ENCODE measurements around the gene BHLHE23.

DNA sequence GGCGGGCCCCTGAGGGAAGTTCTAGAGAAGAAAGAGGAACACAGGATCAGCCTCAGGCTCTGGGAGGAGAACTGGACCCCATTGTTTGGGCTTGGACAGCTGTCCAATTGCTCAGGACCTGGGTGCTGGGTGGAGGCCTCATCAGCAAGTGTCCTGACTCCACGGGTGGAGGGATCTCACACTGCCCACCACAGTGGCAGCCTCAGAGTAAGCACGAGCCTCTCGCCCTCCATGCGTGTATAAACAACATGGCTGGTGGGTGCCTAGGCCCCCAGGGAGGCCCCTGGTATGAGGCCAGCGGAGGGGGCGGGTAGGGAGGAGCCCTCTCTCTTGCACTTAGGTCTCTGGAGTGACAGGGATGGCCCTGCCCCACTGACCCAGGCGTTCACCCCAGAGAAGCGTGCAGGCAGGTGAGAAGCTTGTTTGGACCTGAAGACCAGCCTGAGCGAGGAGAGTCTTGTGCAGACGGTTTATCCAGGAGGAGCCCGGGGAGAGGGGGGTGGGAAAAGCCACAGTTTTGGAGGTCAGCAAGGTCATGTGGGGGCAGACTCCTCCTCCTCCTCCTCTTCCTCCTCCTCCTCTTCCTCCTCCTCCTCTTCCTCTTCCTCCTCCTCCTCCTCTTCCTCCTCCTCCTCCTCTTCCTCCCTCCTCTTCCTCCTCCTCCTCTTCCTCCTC is 41.9 kb upstream of the BHLHE23 start:
- no peak for TF ChIP-seq SMC3 (IDR thresholded peaks at IDR 0.05; ENCODE audit: low read depth, low read length)
- no peak for TF ChIP-seq TEAD4 (IDR thresholded peaks at IDR 0.05; ENCODE audit: borderline replicate concordance, insufficient read depth)
- TF ChIP-seq TAF1 (IDR thresholded peaks at IDR 0.05; ENCODE audit: borderline replicate concordance, low read depth, low read length) = no peak
- TF ChIP-seq, protein P1, sequence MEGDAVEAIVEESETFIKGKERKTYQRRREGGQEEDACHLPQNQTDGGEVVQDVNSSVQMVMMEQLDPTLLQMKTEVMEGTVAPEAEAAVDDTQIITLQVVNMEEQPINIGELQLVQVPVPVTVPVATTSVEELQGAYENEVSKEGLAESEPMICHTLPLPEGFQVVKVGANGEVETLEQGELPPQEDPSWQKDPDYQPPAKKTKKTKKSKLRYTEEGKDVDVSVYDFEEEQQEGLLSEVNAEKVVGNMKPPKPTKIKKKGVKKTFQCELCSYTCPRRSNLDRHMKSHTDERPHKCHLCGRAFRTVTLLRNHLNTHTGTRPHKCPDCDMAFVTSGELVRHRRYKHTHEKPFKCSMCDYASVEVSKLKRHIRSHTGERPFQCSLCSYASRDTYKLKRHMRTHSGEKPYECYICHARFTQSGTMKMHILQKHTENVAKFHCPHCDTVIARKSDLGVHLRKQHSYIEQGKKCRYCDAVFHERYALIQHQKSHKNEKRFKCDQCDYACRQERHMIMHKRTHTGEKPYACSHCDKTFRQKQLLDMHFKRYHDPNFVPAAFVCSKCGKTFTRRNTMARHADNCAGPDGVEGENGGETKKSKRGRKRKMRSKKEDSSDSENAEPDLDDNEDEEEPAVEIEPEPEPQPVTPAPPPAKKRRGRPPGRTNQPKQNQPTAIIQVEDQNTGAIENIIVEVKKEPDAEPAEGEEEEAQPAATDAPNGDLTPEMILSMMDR (IDR thresholded peaks at IDR 0.05) = no peak
- no peak for TF ChIP-seq JUND (IDR thresholded peaks at IDR 0.05)
- no peak for TF ChIP-seq YY1 (IDR thresholded peaks at IDR 0.05; ENCODE audit: low read depth)

All from SK-N-SH (cell line).